RCC 7860 (cell line): ENCODE data around the gene HS6ST2.
"Not testable (repeated sequence)": the region's sequence is repeated elsewhere in the genome, so short reads cannot be mapped to it uniquely, and the experiment has no call there.

Experiments
- DNase-seq: peaks from one replicate; pipeline ENCODE4 v3.0.0-alpha.2; 2015; ENCODE audit warnings: low spot score
- FAIRE-seq: peaks from 2 replicates; lab custom pipeline; 2012; peaks lifted over from hg19 to GRCh38; lab: Jason Lieb, UNC

Gene HS6ST2

DNA sequence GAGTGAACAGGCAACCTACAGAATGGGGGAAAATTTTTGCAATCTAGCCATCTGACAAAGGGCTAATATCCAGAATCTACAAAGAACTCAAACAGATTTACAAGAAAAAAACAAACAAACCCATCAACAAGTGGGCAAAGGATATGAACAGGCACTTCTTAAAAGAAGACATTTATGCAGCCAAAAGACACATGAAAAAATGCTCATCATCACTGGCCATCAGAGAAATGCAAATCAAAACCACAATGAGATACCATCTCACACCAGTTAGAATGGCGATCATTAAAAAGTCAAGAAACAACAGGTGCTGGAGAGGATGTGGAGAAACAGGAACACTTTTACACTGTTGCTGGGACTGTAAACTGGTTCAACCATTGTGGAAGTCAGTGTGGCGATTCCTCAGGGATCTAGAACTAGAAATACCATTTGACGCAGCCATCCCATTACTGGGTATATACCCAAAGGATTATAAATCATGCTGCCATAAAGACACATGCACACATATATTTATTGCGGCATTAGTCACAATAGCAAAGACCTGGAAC lies 13.3 kb downstream of the HS6ST2 start:
- DNase-seq, FAIRE-seq: not testable (repeated sequence)

DNA sequence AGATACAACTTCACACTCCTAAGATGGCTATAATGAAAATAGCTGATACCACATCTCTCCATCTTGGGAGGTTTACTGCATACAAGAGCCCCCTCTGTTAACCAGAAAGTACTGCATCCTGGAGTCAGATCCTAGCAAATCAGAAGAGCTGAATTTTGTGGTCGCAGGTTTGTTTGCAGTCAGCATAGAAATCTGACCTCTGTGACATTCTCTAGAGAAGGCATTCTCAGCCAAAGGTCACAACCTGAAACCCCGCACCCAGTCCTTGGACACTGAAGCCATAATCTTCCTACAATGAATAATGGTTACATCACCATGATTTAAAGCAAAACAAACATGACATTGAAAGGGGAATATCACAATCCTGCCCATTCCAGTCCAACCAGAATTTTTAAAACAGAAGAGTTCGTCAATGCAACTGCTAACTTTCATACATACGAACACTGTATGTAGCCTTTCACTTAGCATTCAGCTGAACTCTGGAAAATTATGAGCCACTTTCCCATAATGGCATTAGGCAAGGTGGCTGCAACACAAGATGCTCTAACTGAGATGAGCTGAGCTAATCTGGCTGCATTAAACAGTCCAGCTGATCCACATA lies 17.6 kb downstream of the HS6ST2 start:
- no peak for FAIRE-seq
- no peak for DNase-seq

DNA sequence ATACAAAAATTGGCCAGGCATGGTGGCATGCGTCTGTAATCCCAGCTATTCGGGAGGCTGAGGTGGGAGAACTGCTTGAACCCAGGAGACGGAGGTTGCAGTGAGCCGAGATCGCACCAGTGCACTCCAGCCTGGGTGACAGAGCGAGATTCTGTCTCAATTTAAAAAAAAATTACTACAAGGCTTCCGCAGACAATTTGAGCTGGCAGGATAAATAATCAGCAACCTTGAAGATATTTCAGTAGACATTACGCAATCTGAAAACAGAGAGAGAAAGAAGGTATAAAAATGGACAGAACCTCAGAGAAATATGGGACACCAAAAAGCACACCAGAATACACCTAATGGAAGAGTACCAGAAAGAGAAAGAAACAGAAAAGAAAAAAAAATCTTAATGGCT lies 25.3 kb downstream of the HS6ST2 start:
- FAIRE-seq (no peak), DNase-seq (no peak)

DNA sequence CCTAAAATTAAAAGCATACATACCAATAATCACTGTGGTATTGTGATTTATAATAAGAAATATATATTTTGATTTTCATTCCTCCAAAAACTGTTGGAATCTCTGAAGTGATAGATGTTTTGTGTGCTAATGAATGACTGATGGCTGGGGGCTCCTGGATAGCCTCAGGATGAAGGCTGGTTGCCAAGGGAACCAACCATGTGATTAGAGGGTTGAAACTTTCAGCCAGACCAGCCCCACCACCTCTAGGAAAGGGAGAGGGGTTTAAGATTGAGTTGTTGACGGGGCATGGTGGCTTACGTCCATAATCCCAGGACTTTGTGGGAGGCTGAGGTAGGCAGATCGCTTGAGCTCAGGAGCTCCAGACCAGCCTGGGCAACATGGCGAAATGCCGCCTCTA lies 34.0 kb downstream of the HS6ST2 start:
- FAIRE-seq = no peak
- DNase-seq = no peak

DNA sequence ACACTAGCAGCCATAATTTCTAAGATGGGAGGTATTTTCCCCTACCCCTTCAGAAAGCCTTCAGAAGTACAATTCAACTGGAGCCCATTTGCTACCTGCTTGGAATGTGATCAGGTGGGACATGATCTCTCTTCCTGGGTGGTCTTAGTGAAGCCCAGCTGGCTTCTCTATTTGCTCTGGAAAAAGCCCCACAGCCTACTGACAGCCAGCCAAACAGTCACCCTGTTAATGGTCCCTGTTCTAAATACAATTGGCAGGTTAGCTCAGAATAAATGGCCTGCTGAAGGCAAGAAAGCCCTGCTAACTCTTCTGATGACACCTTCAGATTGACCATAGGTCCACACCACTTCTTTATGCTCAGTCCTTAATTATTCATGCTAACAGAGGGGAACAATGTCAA lies 39.9 kb downstream of the HS6ST2 start:
- no peak for FAIRE-seq
- no peak for DNase-seq

DNA sequence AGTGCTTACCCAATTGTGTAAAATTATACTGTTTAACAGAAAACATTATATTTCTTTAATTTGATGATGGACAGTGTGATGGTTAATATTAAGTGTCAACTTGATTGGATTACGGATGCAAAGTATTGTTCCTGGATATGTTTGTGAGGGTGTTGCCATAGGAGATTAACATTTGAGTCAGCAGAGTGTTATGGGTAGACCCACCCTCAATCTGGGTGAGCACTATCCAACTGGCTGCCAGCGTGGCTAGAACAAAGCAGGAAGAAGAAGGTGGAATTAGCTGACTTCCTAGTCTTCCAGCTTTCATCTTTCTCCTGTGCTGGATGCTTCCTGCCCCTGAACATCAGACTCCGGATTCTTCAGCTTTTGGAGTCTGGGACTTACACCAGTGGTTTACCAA lies 42.1 kb downstream of the HS6ST2 start:
- FAIRE-seq = no peak
- no peak for DNase-seq

DNA sequence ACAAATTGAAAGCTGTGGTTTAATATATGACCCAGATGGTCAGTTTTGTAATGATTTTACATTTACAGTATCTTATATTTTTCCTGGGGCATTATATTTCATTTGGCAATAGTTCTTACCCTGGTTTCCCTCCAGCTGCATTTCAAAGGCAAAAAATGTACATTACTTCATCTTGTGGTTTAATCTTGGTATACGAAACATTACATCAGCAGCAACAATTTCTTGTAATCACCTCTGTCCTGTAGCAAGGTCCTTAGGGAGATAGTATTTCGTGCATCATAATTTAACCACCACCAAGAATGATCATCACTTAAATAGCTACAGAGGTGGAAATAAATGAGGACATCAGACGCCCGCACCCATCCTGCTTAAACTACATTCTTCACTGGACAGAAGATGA lies 48.8 kb downstream of the HS6ST2 start:
- FAIRE-seq (no peak), DNase-seq (peak; percentile 36)

DNA sequence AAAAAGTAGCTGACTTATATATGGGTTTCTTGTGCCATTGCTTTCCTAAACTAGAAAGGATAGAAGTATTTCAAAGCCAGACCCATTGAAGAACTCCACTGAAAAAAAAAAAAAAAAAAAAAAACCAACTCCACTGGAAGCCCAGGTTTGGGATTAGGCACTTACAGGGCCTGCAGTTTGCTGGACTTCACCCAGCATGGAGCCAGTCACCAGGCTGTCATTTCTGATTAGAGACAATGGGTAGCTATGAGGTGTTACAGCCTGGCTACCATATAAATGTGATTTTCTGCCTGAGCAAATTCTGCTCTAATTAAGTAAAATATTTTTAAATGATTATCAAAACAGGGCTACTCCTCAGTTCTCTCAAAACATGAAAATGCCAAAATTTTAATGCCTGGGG lies 49.5 kb downstream of the HS6ST2 start:
- FAIRE-seq (no peak), DNase-seq (no peak)

DNA sequence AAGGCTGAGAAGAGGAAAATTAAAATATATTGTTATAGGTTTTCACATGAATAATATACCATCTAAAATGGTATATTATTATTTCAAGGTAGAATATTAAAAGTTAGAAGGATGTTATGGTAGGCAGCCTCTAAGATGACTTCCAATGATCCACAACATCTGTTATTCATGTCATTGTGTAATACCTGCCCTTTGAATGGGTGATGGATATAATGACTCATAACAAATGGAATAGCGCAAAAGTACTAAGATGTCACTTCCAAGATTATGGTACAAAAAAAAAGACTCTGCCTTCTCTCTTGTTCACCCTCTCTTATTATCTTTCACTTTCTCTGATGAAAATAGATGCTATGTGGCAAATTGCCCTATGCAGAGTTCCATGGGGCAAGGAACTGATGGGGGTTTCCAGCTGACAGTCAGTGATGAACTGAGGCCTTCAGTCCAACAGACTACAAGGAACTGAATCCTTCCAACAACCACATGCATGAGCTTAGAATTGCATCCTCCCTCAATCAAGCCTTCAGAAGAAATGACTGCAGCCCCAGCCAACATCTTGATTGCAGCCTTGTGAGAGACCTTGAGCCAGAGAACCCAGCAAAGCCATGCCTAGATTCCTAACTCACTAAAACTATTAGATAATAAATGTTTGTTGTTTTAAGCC lies 57.7 kb downstream of the HS6ST2 start:
- DNase-seq (no peak), FAIRE-seq (no peak)

DNA sequence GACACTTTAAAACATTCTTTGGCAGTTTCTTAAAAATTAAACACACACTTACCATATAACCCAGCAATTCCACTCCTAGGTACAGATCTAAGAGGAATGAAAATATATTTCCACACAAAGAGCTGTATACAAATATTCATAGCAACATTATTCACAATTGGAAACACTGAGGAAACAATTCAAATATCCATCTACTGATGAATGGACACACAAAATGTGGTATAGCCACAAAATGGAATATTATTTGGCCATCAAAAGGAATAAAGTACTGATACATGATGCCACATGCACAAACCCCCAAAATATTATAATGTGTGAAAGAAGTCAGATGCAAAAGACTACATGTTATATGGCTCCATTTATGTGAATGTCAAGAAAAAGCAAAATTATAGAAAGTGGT lies 70.9 kb downstream of the HS6ST2 start:
- DNase-seq = no peak
- no peak for FAIRE-seq

DNA sequence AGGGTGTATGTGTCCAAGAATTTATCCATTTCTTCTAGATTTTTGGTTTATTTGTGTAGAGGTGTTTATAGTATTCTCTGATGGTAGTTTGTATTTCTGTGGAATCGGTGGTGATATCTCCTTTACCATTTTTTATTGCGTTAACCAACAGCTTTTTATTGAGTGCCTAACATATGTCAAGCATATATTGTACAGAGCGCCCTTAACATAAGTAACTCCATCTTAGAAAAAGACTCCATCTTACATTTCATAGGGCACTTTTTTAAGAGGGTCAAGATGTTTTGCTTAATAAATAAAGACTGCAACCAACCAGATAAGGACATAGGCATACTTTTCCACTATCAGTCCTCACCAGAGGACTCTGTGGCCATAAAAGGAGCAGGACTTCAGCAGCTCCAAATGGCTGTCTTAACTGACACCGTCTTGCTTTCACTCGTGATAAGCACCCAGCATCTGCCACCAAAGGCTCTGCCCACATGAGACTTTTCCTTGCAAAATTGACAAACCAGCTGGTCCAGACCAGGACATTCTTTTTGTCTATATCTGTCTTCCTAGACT lies 75.0 kb downstream of the HS6ST2 start:
- FAIRE-seq = no peak
- no peak for DNase-seq

DNA sequence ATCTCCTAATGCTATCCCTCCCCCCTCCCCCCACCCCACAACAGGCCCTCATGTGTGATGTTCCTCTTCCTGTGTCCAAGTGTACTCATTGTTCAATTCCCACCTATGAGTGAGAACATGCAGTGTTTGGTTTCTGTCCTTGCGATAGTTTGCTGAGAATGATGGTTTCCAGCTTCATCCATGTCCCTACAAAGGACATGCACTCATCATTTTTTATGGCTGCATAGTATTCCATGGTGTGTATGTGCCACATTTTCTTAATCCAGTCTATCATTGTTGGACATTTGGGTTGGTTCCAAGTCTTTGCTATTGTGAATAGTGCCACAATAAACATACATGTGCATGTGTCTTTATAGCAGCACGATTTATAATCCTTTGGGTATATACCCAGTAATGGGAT lies 77.7 kb downstream of the HS6ST2 start:
- not testable (repeated sequence) for DNase-seq, FAIRE-seq

DNA sequence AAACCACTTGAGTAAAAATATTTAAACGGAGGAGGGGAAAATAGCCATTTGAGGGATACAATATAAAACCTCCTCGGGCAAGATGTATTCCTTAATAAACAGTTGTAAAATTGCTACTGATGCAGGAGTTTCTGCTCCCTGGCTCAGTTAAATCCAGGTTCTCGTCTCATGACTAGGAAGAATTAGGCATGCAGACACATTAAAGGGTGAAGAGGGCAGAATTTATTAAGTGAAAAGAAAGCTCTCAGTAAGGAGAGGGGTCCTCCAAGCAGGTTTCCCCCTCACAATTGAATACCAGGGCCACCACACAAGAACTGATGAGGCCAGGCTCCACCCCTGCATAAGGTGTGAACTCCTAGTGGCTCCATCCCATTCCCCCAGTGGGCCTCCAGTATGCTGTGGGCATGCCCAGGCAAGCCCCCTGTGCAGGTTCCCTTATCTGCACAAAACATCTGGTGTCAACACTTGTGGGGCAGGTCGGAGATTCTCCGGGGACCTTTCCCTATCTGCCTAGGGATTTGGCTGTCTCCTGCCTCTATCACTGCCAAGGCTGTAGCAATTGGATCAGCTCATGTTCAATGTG lies 80.4 kb downstream of the HS6ST2 start:
- DNase-seq (no peak), FAIRE-seq (no peak)

DNA sequence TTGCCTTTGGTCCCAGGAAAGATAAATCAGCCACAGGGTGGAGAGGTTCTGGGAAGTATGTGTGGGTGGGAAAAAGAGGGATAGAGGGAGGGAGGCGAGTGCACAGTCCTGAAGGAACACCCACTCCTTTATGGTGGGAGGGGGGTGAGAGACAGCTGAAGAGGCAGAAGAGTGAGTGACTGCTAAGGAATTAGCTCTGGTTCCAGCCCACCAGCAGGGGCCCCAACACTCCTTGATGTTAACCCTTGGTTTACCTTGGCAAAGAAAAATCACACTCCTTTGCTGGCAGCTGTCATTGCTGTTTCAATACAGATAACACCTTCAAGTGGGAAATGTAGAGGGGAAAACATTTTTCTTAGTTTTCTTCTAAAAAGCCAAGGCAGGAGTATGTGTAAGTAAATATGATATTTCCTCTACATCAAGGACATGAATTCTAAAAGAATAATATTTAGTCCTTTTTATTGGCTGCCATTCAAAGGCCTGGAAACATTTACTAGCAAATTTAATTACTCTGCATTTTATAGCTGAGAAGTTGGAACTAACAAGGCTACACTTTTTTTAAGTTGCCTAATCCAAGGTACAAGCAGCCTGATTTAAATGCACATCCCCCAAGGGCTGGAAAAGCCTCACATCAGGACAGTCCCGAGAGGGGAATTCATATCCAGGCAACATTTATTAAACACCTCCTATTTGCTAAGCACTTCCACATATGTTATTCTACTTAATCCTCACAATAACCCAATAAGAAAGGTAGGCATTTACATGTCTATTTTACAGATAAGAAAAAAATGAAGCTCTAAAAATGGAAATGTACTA lies 81.7 kb downstream of the HS6ST2 start:
- FAIRE-seq (no peak), DNase-seq (no peak)

DNA sequence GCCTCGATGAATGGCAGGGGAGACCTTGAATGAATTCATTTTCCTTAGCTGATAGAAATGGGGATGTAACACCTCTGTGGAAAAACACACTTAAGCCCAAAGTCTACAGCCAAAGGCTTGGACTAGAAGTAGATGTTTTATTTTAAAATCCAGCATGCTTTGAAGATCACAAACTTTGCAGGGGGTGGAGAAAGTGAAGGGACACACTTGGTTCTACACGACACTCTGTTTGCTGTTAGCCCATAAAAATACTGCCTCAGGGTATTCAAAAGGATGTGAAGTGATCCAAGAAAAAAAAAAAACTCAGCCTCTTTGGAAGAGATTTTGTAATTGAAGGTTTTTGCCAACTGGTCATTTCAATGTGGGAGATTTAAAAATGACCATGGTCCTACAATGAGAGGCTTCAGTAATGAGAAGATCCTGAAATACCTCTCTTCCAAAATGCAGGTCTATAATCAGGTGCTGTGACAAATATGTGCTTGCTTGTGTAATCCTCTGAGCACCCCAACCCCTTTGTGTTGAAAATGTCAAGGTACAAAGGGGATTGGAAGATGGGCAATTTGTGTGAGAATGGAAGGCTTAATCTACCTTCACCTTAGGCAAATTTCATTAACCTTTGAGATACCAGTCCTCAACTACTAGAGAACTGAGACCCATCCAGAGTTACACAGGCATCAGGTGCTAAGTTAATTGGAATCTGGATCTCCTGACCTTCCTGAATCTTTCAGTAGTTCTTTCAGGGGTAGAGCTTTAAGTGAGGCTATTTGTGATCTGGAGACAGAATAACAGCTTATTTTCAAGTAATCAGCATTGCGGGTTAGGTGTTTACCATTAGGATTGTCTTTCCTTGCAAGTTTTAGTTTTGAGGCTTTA lies 82.5 kb downstream of the HS6ST2 start:
- DNase-seq = no peak
- no peak for FAIRE-seq

DNA sequence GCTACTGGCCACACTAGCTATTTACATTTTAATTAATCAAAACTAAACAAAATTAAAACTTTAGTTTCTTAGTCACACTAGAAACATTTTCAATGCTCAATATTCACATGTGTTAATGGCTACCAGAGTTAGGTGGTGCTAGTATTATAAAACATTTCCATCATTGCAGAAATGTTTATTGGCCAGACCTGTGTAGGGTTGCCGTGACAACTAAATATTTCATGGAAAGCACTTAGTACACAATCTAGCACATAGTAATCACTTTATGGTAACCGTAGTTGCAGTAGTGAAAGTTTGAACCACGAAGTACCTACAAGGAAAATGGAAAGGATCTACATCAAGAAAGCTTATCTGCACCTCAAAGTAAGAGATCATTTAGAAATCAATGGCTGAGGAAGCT lies 95.9 kb downstream of the HS6ST2 start:
- no peak for DNase-seq
- no peak for FAIRE-seq

DNA sequence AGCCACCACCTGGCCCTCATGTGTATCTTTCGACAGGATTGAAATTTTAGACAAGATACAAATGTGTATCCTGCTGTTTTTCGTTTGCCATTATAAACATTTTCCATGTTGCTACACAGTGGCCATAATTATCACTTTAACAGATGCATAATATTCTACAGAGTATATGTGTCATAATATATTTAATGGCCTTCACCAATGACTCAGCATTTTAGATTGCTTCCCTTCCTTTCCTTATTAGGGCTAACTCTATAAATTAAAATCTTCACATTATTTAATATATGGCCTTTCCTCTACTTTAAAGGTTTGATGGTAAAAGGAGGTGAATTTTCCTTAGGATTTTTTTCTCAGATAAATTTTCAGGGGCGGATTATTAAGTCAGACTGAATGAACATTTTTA lies 97.4 kb downstream of the HS6ST2 start:
- FAIRE-seq (no peak), DNase-seq (no peak)

DNA sequence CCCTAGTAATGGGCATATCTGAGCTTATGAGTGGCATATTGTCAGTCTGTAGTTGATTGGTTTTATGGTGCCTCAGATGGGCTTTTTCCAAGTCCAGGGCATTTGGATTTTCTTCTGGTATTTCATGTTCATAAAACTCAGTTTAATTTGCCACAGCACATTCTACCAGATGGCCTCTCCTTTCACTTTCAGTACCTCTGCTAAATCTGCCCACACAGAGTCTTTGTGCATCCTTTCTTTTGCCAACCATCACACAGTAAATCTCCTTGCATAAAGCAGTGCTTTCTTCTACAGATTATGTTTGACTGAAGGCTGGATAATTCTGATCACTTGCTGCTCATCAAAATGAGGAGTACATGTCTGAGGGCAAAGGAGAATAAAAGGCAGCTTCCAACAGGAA lies 98.2 kb downstream of the HS6ST2 start:
- no peak for FAIRE-seq

DNA sequence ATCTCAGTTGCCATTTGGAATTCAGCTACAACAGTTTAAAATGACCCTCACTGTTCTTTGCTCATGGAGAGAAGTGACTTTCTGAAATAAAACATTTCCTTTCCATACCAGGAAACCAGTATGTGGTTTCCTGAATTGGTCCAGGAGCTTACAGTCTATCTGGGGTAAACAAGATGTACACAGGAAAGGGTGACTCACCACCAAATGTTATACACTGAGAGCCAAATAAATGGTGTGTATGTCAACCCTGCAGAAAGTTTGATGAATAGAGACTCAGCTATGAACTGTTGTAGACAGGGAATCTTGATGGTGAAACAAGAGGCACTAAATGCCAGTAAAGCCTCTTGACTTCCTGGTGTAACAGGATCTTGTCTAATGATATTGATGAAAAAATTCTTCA lies 100.4 kb downstream of the HS6ST2 start:
- FAIRE-seq (no peak), DNase-seq (no peak)

More for the DNA sequence above, 98.2 kb downstream of the HS6ST2 start:
- DNase-seq = no peak

DNA sequence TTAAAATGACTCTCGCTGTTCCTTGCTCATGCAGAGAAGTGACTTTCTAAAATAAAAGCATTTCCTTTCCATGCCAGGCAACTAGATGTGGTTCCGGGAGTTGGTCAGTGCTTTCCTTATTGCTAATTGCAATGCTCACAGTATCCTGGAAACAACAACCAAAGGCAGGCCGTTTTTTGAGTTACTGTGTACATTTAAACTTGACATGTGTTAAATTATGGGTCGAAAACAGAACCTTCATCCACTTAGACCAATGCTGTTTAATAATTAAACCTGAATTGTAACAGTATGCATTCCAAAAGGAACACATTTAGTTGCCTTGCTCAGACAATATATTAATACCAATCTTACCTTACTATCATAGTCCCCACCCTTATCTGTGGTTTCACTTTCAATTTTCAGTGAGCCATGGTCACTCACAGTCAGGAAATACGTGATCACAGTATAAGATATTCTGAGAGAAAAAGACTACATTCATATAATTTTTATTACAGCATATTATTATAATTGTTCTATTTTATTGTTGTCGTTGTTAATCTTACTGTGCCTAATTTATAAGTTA lies 102.6 kb downstream of the HS6ST2 start:
- DNase-seq (no peak), FAIRE-seq (no peak)
